ENCODE measurements around the gene RPS6KA5.
"Not testable (repeated sequence)": the region's sequence is repeated elsewhere in the genome, so short reads cannot be mapped to it uniquely, and the experiment has no call there.

The RPS6KA5 gene

DNA sequence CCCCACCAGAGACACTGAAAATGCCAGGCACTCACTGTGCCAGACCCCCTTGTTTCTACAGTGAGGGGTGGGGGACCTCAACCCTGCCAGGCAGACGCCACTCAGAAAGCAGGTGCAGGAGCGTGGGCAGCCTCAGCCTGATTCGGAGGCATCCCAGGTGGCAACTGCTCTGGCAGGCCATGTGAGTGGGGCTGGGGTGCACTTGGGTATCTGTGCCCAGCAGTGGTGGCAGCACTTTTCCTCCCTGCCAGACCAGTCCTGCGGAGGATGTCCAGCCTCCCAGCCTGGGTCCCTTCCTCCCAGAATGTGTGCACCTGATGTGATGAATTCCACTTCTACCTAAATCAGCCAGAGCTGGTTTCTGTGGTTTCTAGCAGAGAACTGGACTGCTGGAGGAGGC, 230.8 kb downstream of the RPS6KA5 start:
- no peak for DNase-seq (ENCODE audit: low spot score)
- TF ChIP-seq, protein P1, sequence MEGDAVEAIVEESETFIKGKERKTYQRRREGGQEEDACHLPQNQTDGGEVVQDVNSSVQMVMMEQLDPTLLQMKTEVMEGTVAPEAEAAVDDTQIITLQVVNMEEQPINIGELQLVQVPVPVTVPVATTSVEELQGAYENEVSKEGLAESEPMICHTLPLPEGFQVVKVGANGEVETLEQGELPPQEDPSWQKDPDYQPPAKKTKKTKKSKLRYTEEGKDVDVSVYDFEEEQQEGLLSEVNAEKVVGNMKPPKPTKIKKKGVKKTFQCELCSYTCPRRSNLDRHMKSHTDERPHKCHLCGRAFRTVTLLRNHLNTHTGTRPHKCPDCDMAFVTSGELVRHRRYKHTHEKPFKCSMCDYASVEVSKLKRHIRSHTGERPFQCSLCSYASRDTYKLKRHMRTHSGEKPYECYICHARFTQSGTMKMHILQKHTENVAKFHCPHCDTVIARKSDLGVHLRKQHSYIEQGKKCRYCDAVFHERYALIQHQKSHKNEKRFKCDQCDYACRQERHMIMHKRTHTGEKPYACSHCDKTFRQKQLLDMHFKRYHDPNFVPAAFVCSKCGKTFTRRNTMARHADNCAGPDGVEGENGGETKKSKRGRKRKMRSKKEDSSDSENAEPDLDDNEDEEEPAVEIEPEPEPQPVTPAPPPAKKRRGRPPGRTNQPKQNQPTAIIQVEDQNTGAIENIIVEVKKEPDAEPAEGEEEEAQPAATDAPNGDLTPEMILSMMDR (conservative IDR thresholded peaks at IDR 0.05; ENCODE audit: low read depth) = no peak
- CTCF ChIA-PET = no interaction called here
- H3K27ac ChIP-seq = no peak overlapping the region
- POLR2A ChIA-PET (ENCODE audit: low non-redundant PET) = no interaction called here

- ChIA-PET POLR2A (ENCODE audit: low non-redundant PET) (interaction anchor here (0.7 kb wide), 1 partner anchor 71 kb away, joined by 3 read pairs; no protein-coding TSS in a partner anchor), CTCF (no interaction called here)
- no peak for DNase-seq (ENCODE audit: low spot score)
- TF ChIP-seq, protein P1 (conservative IDR thresholded peaks at IDR 0.05; ENCODE audit: low read depth) = no peak
- peak overlapping the region; percentile 57 for H3K27ac ChIP-seq
These were observed 231.6 kb downstream of the RPS6KA5 start for GRCh38 chr14:90828642-90829487.

DNA sequence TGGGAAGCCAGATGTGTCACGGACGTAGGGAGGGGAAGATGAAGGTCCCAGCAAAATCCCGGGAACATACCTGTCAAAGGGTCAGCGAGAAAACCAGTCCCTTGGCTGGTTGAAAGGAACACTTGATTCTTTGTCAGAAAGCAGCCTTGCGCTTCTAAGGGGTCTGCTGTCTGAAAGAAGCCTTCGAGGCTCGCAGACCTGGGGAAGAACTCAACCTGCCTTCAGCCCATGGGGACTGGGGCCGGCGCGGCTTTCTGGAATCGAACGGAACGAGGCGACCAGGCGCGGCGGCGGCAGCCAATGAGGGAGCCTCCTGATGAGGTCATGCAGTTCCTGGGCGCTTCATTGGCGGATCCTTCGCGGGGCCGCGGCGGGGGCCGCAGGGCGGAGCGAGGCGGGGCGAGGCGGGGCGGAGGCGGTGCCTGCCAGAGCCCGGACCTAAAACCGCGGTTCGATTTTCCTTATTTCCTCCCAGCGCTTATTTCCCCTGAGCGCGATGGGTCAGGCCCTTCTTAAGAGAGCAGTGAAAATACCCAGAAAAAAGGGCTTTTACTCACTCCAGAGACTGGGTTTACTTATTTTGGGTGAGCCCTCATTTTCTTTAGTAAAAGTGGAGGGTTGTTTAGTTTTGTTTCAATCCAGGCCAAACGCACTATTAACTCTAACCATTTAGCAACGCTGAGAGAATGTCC, 232.4 kb downstream of the RPS6KA5 start:
- DNase-seq (ENCODE audit: low spot score) = peak; percentile 98
- ChIA-PET CTCF (no interaction called here), POLR2A (ENCODE audit: low non-redundant PET) (interaction anchor here (0.6 kb wide), 1 partner anchor 49 kb away, joined by 3 read pairs; no protein-coding TSS in a partner anchor)
- peak overlapping the region; percentile 57 for H3K27ac ChIP-seq
- TF ChIP-seq, protein P1 (conservative IDR thresholded peaks at IDR 0.05; ENCODE audit: low read depth) = no peak

DNA sequence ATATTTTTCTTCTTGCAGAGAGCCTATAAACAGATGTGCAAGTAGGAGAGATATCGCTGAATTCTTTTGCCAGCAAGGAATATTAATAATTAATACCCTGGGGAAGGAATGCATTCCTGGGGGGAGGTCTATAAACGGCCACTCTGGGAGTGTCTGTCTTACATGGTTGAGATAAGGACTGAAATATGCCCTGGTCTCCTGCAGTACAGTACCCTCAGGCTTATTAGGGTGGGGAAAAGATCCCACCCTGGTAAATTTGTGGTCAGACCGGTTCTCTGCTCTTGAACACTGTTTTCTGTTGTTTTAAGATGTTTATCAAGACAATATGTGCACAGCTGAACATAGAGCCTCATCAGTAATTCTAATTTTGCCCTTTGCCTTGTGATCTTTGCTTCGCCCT, 236.9 kb downstream of the RPS6KA5 start:
- CTCF ChIA-PET; H3K27ac ChIP-seq; POLR2A ChIA-PET (ENCODE audit: low non-redundant PET); DNase-seq (ENCODE audit: low spot score): not testable (repeated sequence)

DNA sequence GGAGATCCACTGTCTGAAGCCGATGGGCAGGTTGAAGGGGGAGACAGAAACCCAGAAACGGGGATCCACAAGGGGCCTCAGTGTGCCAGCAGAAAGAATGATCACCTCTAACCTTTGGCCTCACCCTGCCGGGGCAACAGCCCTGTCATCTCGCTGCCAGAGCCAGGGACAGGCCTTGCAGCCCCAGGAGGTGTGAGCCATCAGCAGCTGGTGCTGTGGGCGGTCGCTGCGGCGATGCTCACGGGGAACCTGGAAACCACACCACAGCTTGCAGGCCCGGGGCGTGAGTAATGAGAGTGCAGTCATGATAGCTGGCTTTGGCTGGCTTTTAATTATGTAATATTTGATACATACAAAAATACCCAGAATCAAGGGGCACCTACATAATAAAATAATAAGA, 239.5 kb downstream of the RPS6KA5 start:
- 0 out of 2 replicates have a peak overlapping the region, but pooled peaks have one; percentile 25 for H3K27ac ChIP-seq
- DNase-seq (ENCODE audit: low spot score) = peak; percentile 86
- ChIA-PET POLR2A (ENCODE audit: low non-redundant PET) (no interaction called here), CTCF (no interaction called here)
- TF ChIP-seq, protein P1 (conservative IDR thresholded peaks at IDR 0.05; ENCODE audit: low read depth) = no peak

DNA sequence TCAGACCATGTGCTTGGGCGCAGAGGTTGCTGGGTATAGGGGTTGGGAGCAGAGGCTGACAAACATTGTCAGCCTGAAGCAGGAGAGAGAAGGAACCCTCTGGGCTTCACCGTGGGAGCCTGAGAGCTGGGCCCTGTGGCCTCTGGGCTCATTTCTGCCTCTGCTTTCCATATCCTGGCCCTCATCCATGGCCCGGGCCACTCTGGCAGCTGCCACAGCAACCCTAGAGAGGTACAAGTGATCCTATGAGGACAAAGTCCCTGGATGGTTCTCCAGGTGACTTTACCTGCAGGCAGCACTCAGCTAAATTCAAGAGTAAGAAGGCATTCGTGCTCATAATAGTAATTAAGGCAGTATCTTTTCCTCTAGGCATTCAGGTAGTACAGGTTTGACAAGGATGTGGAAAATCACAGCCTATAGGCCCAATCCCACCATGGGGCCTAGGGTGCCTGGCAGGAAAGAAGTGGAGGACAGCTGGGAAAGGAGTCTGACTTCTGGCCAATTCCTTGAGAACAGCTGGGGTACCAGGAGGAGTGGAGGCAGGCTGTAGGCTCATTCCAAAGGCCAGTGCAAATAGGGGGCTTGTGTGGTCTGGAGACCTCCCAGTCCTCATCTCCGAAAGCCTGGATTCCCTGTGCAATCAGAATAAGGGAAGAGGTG, 240.6 kb downstream of the RPS6KA5 start:
- ChIA-PET CTCF (no interaction called here), POLR2A (ENCODE audit: low non-redundant PET) (no interaction called here)
- no peak for DNase-seq (ENCODE audit: low spot score)
- TF ChIP-seq, protein P1 (conservative IDR thresholded peaks at IDR 0.05; ENCODE audit: low read depth) = no peak
- H3K27ac ChIP-seq = no peak overlapping the region
